OCI-LY3 (cell line): ENCODE measurements around the gene ELMO1.

Source experiments
- H2AFZ ChIP-seq: fragments of 200-600, 300-600 bp; shearing (Covaris generic); 2 replicates; pipeline ENCODE4 v1.6.0; 2014; ENCODE audit warnings: antibody characterized with exemption, low read depth, low read length
- H3K27ac ChIP-seq: fragments of 200-600, 300-600 bp; sonication (generic); 2 replicates; pipeline ENCODE4 v1.5.1; 2014; ENCODE audit warnings: mild to moderate bottlenecking, low read length, moderate library complexity, mixed read lengths
- H3K27me3 ChIP-seq: fragments of 200-600, 300-600 bp; sonication (generic); 2 replicates; pipeline ENCODE4 v1.6.1; 2014; ENCODE audit warnings: low read depth, low read length, mixed read lengths
- H3K36me3 ChIP-seq: fragments of 200-600, 300-600 bp; sonication (generic); replicated peaks from 2 replicates; pipeline ENCODE3; 2014; ENCODE audit warnings: low read depth, low read length, mixed read lengths
- H3K4me1 ChIP-seq: fragments of 300-600, 200-600 bp; sonication (generic); 2 replicates; pipeline ENCODE4 v1.6.1; 2014; ENCODE audit warnings: low read length, mixed read lengths
- H3K4me2 ChIP-seq: fragments of 200-600, 300-600 bp; sonication (generic); 2 replicates; pipeline ENCODE4 v1.6.1; 2014; ENCODE audit warnings: low read length, mixed read lengths
- H3K4me3 ChIP-seq: fragments of 300-600, 200-600 bp; sonication (generic); 2 replicates; pipeline ENCODE4 v1.5.1; 2014; ENCODE audit warnings: antibody characterized with exemption, mild to moderate bottlenecking, low read length, moderate library complexity
- H3K79me2 ChIP-seq: fragments of 300-600, 200-600 bp; shearing (Covaris generic); 2 replicates; pipeline ENCODE4 v1.6.1; 2014; ENCODE audit warnings: mild to moderate bottlenecking, low read length, mixed read lengths
- H3K9ac ChIP-seq: fragments of 300-600, 200-600 bp; shearing (Covaris generic); 2 replicates; pipeline ENCODE4 v1.6.0; 2014; ENCODE audit warnings: mild to moderate bottlenecking, low read length, moderate library complexity
- H3K9me3 ChIP-seq: fragments of 200-600, 300-600 bp; shearing (Covaris generic); 2 replicates; pipeline ENCODE4 v1.6.1; 2014; ENCODE audit warnings: low read length, mixed read lengths; ENCODE audit not compliant: insufficient read depth
- H4K20me1 ChIP-seq: fragments of 200-600, 300-600 bp; sonication (generic); 2 replicates; pipeline ENCODE4 v1.6.1; 2016; ENCODE audit warnings: low read length, mixed read lengths; ENCODE audit not compliant: insufficient read depth
- CTCF ChIP-seq: fragments of 200-600, 300-600 bp; sonication (generic); IDR thresholded peaks from 2 replicates; pipeline ENCODE4 v1.5.1; 2014; ENCODE audit warnings: antibody characterized with exemption, low read length, low read depth
- EZH2phosphoT487 ChIP-seq: fragments of 200-600 bp; shearing (Covaris generic); IDR thresholded peaks from 2 replicates; pipeline ENCODE4 v1.6.1; 2018; ENCODE audit warnings: antibody characterized with exemption, mixed run types, low read depth

ELMO1 gene

GRCh38 chr7:37415629-37416028 is 33.0 kb downstream of the ELMO1 start:
- Histone ChIP-seq H4K20me1 (no peaks in the 10 kb centered on the region), H3K79me2 (no peaks in the 10 kb centered on the region; the same call in 1 of the 2 replicates), H3K9me3 (no peaks in the 10 kb centered on the region), H2AFZ (no peak overlapping the region), H3K4me1 (peaks cover 41% of the 10 kb centered on the region), H3K4me2 (no peak overlapping the region), H3K27me3 (no peaks in the 10 kb centered on the region), H3K27ac (no peak overlapping the region), H3K9ac (no peak overlapping the region), H3K36me3 (no peaks in the 10 kb centered on the region), H3K4me3 (no peak overlapping the region)
- TF ChIP-seq EZH2phosphoT487 (no peak), CTCF (no peak)

GRCh38 chr7:37414352-37414983 is 34.2 kb downstream of the ELMO1 start:
- no peak overlapping the region for H2AFZ ChIP-seq
- H3K27ac ChIP-seq: no peak overlapping the region
- TF ChIP-seq CTCF (no peak), EZH2phosphoT487 (no peak)
- H4K20me1 ChIP-seq: no peaks in the 10 kb centered on the region
- H3K4me1 ChIP-seq: peaks cover 46% of the 10 kb centered on the region
- H3K9me3 ChIP-seq: no peaks in the 10 kb centered on the region
- no peak overlapping the region for H3K4me3 ChIP-seq
- H3K79me2 ChIP-seq: no peaks in the 10 kb centered on the region; the same call in 1 of the 2 replicates
- no peak overlapping the region for H3K9ac ChIP-seq
- no peaks in the 10 kb centered on the region for H3K27me3 ChIP-seq
- H3K36me3 ChIP-seq: no peaks in the 10 kb centered on the region
- H3K4me2 ChIP-seq: no peak overlapping the region

GRCh38 chr7:37411444-37412034 is 37.1 kb downstream of the ELMO1 start:
- no peak overlapping the region for H2AFZ ChIP-seq
- no peaks in the 10 kb centered on the region for H3K79me2 ChIP-seq
- H3K9me3 ChIP-seq: no peaks in the 10 kb centered on the region
- no peaks in the 10 kb centered on the region for H4K20me1 ChIP-seq
- no peak overlapping the region for H3K4me3 ChIP-seq
- H3K4me2 ChIP-seq: no peak overlapping the region
- no peaks in the 10 kb centered on the region for H3K36me3 ChIP-seq
- no peak overlapping the region for H3K9ac ChIP-seq
- no peak overlapping the region for H3K27ac ChIP-seq
- peaks cover 43% of the 10 kb centered on the region for H3K4me1 ChIP-seq
- no peaks in the 10 kb centered on the region for H3K27me3 ChIP-seq
- no peak for TF ChIP-seq CTCF
- TF ChIP-seq EZH2phosphoT487: no peak

- no peak for TF ChIP-seq CTCF
- TF ChIP-seq EZH2phosphoT487: no peak
- Histone ChIP-seq H3K9me3 (no peaks in the 10 kb centered on the region), H2AFZ (no peak overlapping the region), H3K27ac (peak overlapping the region; percentile 5; the same call in 1 of the 2 replicates), H3K4me2 (peak overlapping the region; percentile 37), H3K4me3 (no peak overlapping the region), H3K36me3 (no peaks in the 10 kb centered on the region), H3K27me3 (no peaks in the 10 kb centered on the region), H4K20me1 (no peaks in the 10 kb centered on the region), H3K9ac (no peak overlapping the region), H3K4me1 (peaks cover 40% of the 10 kb centered on the region), H3K79me2 (no peaks in the 10 kb centered on the region)
Measured at GRCh38 chr7:37410305-37411229, 38.1 kb downstream of the ELMO1 start.
